ENCODE measurements around the gene RYK.

DNA sequence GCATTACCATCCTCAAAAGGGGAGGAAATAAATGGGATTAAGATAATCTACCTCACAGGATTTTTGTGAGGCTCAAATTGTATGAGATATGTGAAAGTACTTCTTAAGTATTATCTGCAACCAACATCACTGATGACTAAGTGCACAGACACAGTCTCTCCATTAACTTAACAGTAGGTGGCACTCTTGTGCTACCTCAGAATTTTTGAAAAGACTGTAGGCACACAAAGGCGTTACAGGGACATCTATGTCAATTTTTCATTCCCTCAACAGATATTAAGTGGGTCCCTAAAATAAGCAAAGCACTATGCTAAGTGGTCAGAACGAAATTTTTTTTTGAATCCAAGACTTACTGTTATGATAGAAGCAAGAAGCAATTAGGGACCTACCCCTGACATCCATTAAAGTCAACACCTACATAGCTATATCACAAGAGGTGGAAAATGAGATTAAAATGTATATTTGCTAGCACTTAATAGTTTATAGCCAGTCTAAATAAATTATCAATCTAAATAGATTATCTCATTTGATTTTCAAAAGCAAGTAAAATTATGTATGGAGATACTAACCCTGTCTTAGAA, 52.9 kb downstream of the RYK start:
- TF ChIP-seq, protein P1, sequence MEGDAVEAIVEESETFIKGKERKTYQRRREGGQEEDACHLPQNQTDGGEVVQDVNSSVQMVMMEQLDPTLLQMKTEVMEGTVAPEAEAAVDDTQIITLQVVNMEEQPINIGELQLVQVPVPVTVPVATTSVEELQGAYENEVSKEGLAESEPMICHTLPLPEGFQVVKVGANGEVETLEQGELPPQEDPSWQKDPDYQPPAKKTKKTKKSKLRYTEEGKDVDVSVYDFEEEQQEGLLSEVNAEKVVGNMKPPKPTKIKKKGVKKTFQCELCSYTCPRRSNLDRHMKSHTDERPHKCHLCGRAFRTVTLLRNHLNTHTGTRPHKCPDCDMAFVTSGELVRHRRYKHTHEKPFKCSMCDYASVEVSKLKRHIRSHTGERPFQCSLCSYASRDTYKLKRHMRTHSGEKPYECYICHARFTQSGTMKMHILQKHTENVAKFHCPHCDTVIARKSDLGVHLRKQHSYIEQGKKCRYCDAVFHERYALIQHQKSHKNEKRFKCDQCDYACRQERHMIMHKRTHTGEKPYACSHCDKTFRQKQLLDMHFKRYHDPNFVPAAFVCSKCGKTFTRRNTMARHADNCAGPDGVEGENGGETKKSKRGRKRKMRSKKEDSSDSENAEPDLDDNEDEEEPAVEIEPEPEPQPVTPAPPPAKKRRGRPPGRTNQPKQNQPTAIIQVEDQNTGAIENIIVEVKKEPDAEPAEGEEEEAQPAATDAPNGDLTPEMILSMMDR (IDR thresholded peaks at IDR 0.05), result peak; percentile 50 to 80 (median 78)
- TF ChIP-seq POLR2AphosphoS5 (IDR thresholded peaks at IDR 0.05), result no peak

Measured in gastroesophageal sphincter (tissue), 3 donors.